LHCN-M2 (cell line): ENCODE data around the gene NCAPD2. TPM values are rescaled to one million over a fixed set of nuclear protein-coding genes. Genes with fewer than 3 reads are reported as not detected.
A peak's percentile ranks its signal among the peaks of the same experiment; 100 is the strongest.

Experiments
- DNase-seq: peaks from one replicate; pipeline ENCODE4 v3.0.0-alpha.2; 2012; ENCODE audit warnings: low read depth
- total RNA-seq: library from RNA; depleted of rRNA; stranded (reverse); fragments of >200 nt; gene quantifications from 2 replicates; pipeline ENCODE4 v1.2.3, GENCODE V29; 2014; rRNA removed

NCAPD2 gene
- total RNA-seq, 1 experiment from 2014 or later, result 93.5 TPM

DNA sequence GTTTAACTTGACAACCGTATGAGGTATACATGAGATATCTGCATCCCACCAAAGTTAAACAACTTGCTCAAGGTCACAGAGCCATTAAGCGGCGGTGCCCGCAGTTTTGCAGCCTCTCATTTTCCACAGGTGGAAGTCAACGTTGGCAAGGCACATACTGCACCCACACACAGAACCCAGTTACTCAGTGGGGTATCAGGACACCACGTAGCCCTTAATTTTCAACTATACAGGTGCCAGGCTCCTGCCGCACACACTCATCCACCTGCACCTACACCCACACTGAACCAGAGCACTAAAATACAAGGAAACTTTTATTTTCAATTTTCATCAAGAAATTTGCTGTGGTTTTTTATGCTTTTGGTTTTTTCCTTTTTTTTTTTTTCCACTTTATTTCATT lies 75.9 kb downstream of the NCAPD2 start:
- DNase-seq, result no peak

DNA sequence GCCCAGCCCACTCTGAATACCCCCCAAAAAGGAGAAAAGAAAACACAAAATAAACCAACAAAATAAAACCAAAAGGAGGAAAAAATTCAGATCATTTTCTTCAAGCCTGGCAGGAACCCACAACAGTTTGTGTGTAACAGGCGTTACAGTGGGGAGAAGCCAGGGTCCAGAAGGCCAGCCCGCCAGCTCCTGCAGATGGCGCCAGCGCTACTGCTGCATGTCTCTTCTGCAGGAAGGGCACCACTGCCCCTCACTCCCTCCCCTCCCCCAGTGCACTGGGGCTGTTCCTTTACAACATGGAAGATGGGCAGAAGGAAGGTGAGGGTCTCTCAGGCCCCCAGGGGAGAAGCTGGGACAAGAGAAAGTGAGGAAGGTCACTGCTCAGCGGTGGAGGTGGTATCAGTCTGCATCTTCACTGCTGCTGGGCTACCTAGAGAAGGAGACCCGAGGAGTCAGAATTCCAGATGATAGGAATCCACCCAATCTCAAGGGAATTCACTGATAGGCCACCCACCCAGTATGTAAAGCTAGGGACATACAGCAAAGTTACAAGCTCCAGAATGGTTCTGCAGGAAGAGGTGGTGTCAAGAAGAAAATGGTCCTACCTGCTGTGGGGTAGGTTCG lies 76.5 kb downstream of the NCAPD2 start:
- DNase-seq, result peak; percentile 46

DNA sequence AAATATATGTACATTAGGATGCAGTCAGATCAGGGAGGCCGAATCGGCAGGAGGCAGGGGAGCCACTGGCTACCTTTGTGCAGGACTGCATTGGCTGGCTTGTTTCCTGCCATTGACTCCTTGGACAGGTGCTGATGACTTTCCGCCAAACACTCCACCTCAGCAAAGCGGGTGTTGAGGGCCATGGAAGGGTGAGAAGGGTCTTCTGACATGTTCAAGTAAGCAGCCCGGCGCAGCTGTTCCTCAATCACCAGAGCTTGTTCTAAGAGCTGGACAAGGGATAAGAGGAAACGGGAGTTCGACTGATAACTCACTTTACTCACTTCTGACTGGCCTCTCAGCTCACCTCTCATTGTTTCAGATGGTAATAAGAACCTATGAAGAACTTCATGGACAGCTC lies 79.1 kb downstream of the NCAPD2 start:
- DNase-seq, result no peak

DNA sequence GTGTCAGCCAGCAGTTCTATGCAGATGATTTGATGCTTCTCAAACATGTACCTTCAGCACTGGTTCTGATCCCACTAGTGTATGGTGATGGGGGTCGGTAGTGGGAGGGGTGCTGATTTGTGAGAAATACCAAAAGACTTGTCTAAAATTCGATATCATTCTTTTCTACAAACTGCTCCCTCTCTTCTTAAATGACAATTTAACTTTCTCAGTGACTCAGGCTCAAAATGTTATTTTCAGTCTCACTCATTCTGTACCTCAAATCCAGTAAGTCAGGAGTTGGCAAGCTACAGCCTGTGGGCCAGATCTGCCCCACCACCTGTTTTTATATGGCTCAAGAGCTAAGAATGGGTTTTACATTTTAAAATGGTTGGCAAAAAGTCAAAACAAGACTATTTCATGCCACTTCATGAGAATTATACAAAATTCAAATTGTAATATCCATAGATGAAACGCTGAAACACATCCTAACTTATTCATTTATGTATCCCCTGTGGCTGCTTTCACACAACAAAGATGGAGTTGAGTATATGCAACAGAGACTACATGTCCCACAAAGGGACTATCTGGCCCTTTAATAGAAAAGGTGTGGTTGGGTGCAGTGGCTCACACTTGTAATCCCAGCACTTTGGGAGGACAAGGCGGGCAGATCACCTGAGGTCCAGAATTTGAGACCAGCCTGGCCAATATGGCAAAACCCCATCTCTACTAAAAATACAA lies 80.8 kb downstream of the NCAPD2 start:
- DNase-seq, result peak; percentile 71

DNA sequence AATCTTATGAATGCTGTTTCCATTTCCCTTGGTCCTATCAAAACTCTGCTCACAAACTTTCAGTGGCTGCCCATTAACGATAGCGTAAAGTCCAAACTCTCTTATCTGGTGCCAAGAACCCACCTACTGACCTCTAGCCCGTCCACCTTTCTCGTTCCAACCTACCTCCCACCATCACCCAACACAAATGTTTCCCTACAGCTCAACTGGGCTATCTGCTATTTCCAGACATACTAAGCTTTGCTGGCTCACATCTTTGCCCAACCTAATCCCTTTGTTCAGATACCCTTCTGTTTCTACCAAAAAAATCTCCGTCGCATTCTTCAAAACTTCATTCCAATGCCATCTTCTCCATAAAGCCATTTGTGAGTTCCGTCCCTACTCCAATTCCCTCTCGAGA lies 81.7 kb downstream of the NCAPD2 start:
- no peak for DNase-seq

Other genes starting within 250 kb of the NCAPD2 start
- gene PLEKHG6, start 183.4 kb upstream of the NCAPD2 start, total RNA-seq, result not detected in 2 replicates
- gene TNFRSF1A, start 152.0 kb upstream of the NCAPD2 start, total RNA-seq, result 177 and 233 TPM in 2 replicates
- 0.32 and 0.69 TPM in 2 replicates for gene SCNN1A, start 118.5 kb upstream of the NCAPD2 start, total RNA-seq
- gene LTBR, start 109.9 kb upstream of the NCAPD2 start, total RNA-seq, result 152 and 184 TPM in 2 replicates
- gene CD27, start 49.1 kb upstream of the NCAPD2 start, total RNA-seq, result 0.17 and 0.19 TPM in 2 replicates
- gene TAPBPL, start 42.1 kb upstream of the NCAPD2 start, total RNA-seq, result 8.5 and 9.4 TPM in 2 replicates
- gene VAMP1, start 23.4 kb upstream of the NCAPD2 start, total RNA-seq, result 8.0 and 12.9 TPM in 2 replicates
- 113 and 124 TPM in 2 replicates for gene MRPL51, start 840 bp upstream of the NCAPD2 start, total RNA-seq
- gene GAPDH, start 40.4 kb downstream of the NCAPD2 start, total RNA-seq, result 10,802 and 11,796 TPM in 2 replicates
- 105 and 121 TPM in 2 replicates for gene IFFO1, start 61.9 kb downstream of the NCAPD2 start, total RNA-seq
- 88.9 and 101 TPM in 2 replicates for gene NOP2, start 74.2 kb downstream of the NCAPD2 start, total RNA-seq
- 200 and 240 TPM in 2 replicates for gene CHD4, start 113.3 kb downstream of the NCAPD2 start, total RNA-seq
- gene LPAR5, start 141.9 kb downstream of the NCAPD2 start, total RNA-seq, result not detected in 2 replicates
- gene ACRBP, start 153.3 kb downstream of the NCAPD2 start, total RNA-seq, result 0.32 TPM in 1 of 2 replicates, not detected in the other
- 26.3 and 40.8 TPM in 2 replicates for gene ING4, start 169.0 kb downstream of the NCAPD2 start, total RNA-seq
- gene ZNF384, start 195.3 kb downstream of the NCAPD2 start, total RNA-seq, result 28.4 and 30.8 TPM in 2 replicates
- 0.34 TPM in 1 of 2 replicates, not detected in the other for gene PIANP, start 206.7 kb downstream of the NCAPD2 start, total RNA-seq
- gene COPS7A, start 229.9 kb downstream of the NCAPD2 start, total RNA-seq, result 111 and 130 TPM in 2 replicates